Uterus (tissue), 4 donors: ENCODE measurements around the gene EDN3. TPM values are rescaled to one million over a fixed set of nuclear protein-coding genes. Genes with fewer than 3 reads are reported as not detected.

Experiments used
- DNase-seq, 2 donors: peaks; one replicate each; pipeline ENCODE4 v3.0.0-alpha.2; 2019 to 2020
- H3K27ac ChIP-seq, 2 donors: fragments of 200-600 bp; sonication (generic); 1 replicate in 1 of 2; 2 replicates in 1 of 2; pipeline ENCODE4 v1.5.1; 2016 to 2018
- H3K27me3 ChIP-seq, 2 donors: fragments of 200-600 bp; sonication (generic); one replicate each; pipeline ENCODE4 v1.5.1; 2018 to 2019; ENCODE audit warnings: control low read depth in 1 of 2
- H3K36me3 ChIP-seq, 2 donors: fragments of 200-600 bp; sonication (generic); one replicate each; pipeline ENCODE4 v1.5.1; 2019; ENCODE audit warnings: control low read depth in 1 of 2
- H3K4me1 ChIP-seq, 2 donors: fragments of 200-600 bp; sonication (generic); one replicate each; pipeline ENCODE4 v1.5.1; 2018 to 2019; ENCODE audit warnings: control low read depth in 1 of 2
- H3K4me3 ChIP-seq, 2 donors: fragments of 200-600 bp; sonication (generic); 1 replicate in 1 of 2; 2 replicates in 1 of 2; pipeline ENCODE4 v1.5.1; 2018 to 2019; ENCODE audit warnings: mild to moderate bottlenecking in 1 of 2
- H3K9me3 ChIP-seq, 2 donors: fragments of 200-600 bp; sonication (generic); one replicate each; pipeline ENCODE4 v1.5.1; 2019; ENCODE audit warnings: control low read depth in 1 of 2
- CTCF ChIP-seq, 4 experiments: fragments of 200-600 bp in 2 of 4; fragments of 450-650 bp in 2 of 4; sonication (generic) in 2 of 4; IDR thresholded peaks; one replicate each; pipeline ENCODE4 v1.5.1; 2016 to 2019; ENCODE audit warnings: antibody characterized with exemption in 4 of 4, mild to moderate bottlenecking in 2 of 4, moderate library complexity in 1 of 4
- POLR2A ChIP-seq, 2 donors: fragments of 450-650 bp; IDR thresholded peaks; one replicate each; pipeline ENCODE4 v1.6.1; 2016; ENCODE audit warnings: antibody characterized with exemption in 2 of 2, mild to moderate bottlenecking in 1 of 2, moderate library complexity in 1 of 2
- intact Hi-C: fragments of 100-400 bp; cut with DNase I; formaldehyde crosslinking; loops from one replicate; pipeline ENCODE4 v1.15.1; 2023; ENCODE audit warnings: low total_unique reads
- total RNA-seq, 4 donors: library from RNA; depleted of rRNA in 3 of 4; stranded (reverse); fragments of >200 nt in 3 of 4; gene quantifications; one replicate each; pipeline versions ENCODE4 v1.1.0 to v1.2.4, GENCODE V29; 2014 to 2023
- donor health status: DM: yes; HTN: yes; CAD: no.

Gene EDN3
- total RNA-seq, 4 donors from 2014 or later: 2.8 to 85.8 TPM; not detected in 2

GRCh38 chr20:59273739-59274357 lies 26.6 kb upstream of the EDN3 start:
- H3K4me3 ChIP-seq: no peak overlapping the region
- no peaks in the 10 kb centered on the region for H3K9me3 ChIP-seq
- intact Hi-C loops: no loop called here
- H3K36me3 ChIP-seq: no peaks in the 10 kb centered on the region
- H3K4me1 ChIP-seq: no peaks in the 10 kb centered on the region
- TF ChIP-seq CTCF (IDR thresholded peaks at IDR 0.05) (no peak), POLR2A (IDR thresholded peaks at IDR 0.05) (no peak)
- no peak for DNase-seq
- no peak overlapping the region for H3K27ac ChIP-seq
- peaks cover 0 to 4% of the 10 kb centered on the region in 2 donors for H3K27me3 ChIP-seq

- intact Hi-C loops: no loop called here
These were observed 23.5 kb upstream of the EDN3 start for GRCh38 chr20:59276938-59277337.

GRCh38 chr20:59284470-59284869 lies 15.9 kb upstream of the EDN3 start:
- TF ChIP-seq POLR2A (IDR thresholded peaks at IDR 0.05) (no peak), CTCF (IDR thresholded peaks at IDR 0.05) (no peak)
- Histone ChIP-seq H3K27ac (no peak overlapping the region), H3K4me1 (no peaks in the 10 kb centered on the region), H3K36me3 (no peaks in the 10 kb centered on the region), H3K9me3 (no peaks in the 10 kb centered on the region), H3K4me3 (no peak overlapping the region), H3K27me3 (no peaks in the 10 kb centered on the region)
- DNase-seq: no peak
- intact Hi-C loops: no loop called here

More at GRCh38 chr20:59276938-59277337, 23.5 kb upstream of the EDN3 start:
- no peak for TF ChIP-seq POLR2A (IDR thresholded peaks at IDR 0.05)
- TF ChIP-seq CTCF (IDR thresholded peaks at IDR 0.05): no peak
- Histone ChIP-seq H3K36me3 (no peaks in the 10 kb centered on the region), H3K9me3 (no peaks in the 10 kb centered on the region), H3K4me3 (no peak overlapping the region), H3K27me3 (no peaks in the 10 kb centered on the region), H3K27ac (no peak overlapping the region), H3K4me1 (no peaks in the 10 kb centered on the region)
- no peak for DNase-seq

- Histone ChIP-seq H3K36me3 (no peaks in the 10 kb centered on the region), H3K4me1 (no peaks in the 10 kb centered on the region), H3K27me3 (no peaks in the 10 kb centered on the region), H3K4me3 (no peak overlapping the region), H3K9me3 (no peaks in the 10 kb centered on the region), H3K27ac (no peak overlapping the region)
- TF ChIP-seq POLR2A (IDR thresholded peaks at IDR 0.05): no peak
- intact Hi-C loops: no loop called here
- no peak for DNase-seq
These were observed 10.4 kb upstream of the EDN3 start for GRCh38 chr20:59289994-59290393.

GRCh38 chr20:59291740-59292383 lies 8.5 kb upstream of the EDN3 start:
- no peak overlapping the region for H3K4me3 ChIP-seq
- H3K27ac ChIP-seq: no peak overlapping the region
- H3K27me3 ChIP-seq: no peaks in the 10 kb centered on the region
- no peaks in the 10 kb centered on the region for H3K9me3 ChIP-seq
- intact Hi-C loops: no loop called here
- no peak for DNase-seq
- H3K36me3 ChIP-seq: no peaks in the 10 kb centered on the region
- H3K4me1 ChIP-seq: no peaks in the 10 kb centered on the region
- TF ChIP-seq CTCF (IDR thresholded peaks at IDR 0.05) (no peak), POLR2A (IDR thresholded peaks at IDR 0.05) (no peak)
